ENCODE data around the gene PRR12.

GRCh38 chr19:49616945-49617344, 26.0 kb downstream of the PRR12 start:
- no peak for TF ChIP-seq CTCF (IDR thresholded peaks at IDR 0.05)
- TF ChIP-seq POLR2A (IDR thresholded peaks at IDR 0.05): no peak
